Measurements from ENCODE around the gene ZNF500.
A peak's percentile ranks its signal among the peaks of the same experiment; 100 is the strongest.

ZNF500 gene

DNA sequence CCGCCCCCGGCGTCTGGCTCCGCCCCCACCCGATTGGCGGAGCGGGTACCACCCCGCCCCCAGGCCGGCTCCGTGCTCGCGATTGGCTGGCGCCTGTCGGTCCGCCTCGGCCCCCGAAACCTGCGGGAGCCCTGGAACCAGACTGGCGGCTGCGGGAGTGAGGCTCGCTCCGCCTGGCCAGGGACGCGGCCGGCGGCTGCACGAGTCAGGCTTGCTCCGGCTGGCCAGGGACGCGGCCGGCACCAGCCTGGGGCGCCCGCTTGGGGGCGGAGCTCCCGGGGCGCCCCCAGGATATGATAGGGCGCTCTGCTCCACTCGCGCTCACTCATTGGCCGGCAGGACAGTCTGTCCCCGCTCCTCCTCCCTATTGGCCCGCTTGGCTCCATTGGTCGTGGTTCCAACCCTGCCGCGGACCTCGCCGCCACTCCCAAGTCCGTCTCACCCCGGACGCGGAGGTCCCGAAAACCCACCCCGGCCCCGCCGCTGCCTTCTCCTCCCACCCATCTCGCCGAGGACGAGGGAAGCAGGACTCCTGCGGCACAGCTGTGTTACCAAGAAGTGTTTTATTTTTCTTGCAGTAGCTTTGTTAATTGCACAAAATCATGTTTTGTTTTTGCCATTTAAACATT is 35.8 kb upstream of the ZNF500 start:
- Histone ChIP-seq H3K4me1 (ENCODE audit: control insufficient read depth in 1 of 2, insufficient read depth in 1 of 2, low read depth in 1 of 2, low read length in 1 of 2) (peaks cover 33 to 40% of the 10 kb centered on the region in 2 experiments), H3K36me3 (peaks cover 58% of the 10 kb centered on the region), H3K27ac (peak overlapping the region; percentile 91), H3K27me3 (no peaks in the 10 kb centered on the region), H3K4me3 (ENCODE audit: low read depth in 1 of 2, low read length in 1 of 2) (peak overlapping the region; percentile 79 to 100), H3K9me3 (no peaks in the 10 kb centered on the region)
- TF ChIP-seq, protein P1, sequence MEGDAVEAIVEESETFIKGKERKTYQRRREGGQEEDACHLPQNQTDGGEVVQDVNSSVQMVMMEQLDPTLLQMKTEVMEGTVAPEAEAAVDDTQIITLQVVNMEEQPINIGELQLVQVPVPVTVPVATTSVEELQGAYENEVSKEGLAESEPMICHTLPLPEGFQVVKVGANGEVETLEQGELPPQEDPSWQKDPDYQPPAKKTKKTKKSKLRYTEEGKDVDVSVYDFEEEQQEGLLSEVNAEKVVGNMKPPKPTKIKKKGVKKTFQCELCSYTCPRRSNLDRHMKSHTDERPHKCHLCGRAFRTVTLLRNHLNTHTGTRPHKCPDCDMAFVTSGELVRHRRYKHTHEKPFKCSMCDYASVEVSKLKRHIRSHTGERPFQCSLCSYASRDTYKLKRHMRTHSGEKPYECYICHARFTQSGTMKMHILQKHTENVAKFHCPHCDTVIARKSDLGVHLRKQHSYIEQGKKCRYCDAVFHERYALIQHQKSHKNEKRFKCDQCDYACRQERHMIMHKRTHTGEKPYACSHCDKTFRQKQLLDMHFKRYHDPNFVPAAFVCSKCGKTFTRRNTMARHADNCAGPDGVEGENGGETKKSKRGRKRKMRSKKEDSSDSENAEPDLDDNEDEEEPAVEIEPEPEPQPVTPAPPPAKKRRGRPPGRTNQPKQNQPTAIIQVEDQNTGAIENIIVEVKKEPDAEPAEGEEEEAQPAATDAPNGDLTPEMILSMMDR (IDR thresholded peaks at IDR 0.05): peak; percentile 52

DNA sequence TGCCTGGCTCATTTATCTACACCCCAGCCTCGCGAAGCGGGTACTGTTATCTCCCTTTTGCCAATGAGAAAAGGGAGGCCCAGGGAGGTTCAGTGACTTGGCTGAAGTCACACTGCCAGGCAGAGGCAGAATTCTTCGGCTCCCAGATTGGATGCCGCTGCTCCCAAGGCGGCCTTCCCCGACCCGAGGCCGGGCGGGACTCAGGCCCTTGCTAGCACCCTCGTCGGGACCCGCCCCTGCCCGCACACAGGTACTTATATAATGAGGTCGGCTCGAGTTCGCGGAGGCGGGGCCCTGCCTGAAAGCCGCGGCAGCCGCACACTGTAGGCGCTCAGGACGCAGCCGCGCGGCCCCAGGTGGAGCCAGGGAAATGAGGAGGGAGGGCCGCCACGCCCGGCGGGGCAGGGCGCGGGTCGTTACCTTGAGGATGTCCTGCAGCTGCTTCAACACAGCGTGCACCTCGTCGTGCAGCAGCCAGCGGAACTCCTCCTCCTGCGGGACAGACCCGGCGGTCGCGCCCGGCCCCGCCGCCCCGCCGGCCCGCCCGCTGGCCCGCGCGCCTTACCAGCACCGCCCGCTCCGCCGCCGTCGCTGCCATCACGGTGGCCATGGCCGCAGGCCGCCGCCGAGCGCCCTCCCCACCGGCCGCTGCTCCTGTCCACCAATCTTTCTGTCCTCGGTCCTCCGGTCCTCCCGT is 35.1 kb upstream of the ZNF500 start, which contains the start of gene ROGDI:
Gene ROGDI (minus strand): TSS at position 672 of the 697 bp plus-strand sequence. CDS start 62 bp downstream, at position 610.
- H3K4me1 ChIP-seq (ENCODE audit: control insufficient read depth in 1 of 2, insufficient read depth in 1 of 2, low read depth in 1 of 2, low read length in 1 of 2): peaks cover 33 to 40% of the 10 kb centered on the region in 2 experiments
- peak within 1 kb of the TSS; percentile 79 to 100 for H3K4me3 ChIP-seq (ENCODE audit: low read depth in 1 of 2, low read length in 1 of 2)
- TF ChIP-seq, protein P1 (IDR thresholded peaks at IDR 0.05): no peak
- peaks cover 58% of the 10 kb centered on the region for H3K36me3 ChIP-seq
- no peaks in the 10 kb centered on the region for H3K9me3 ChIP-seq
- H3K27me3 ChIP-seq: no peaks in the 10 kb centered on the region
- peak within 1 kb of the TSS; percentile 91 for H3K27ac ChIP-seq

DNA sequence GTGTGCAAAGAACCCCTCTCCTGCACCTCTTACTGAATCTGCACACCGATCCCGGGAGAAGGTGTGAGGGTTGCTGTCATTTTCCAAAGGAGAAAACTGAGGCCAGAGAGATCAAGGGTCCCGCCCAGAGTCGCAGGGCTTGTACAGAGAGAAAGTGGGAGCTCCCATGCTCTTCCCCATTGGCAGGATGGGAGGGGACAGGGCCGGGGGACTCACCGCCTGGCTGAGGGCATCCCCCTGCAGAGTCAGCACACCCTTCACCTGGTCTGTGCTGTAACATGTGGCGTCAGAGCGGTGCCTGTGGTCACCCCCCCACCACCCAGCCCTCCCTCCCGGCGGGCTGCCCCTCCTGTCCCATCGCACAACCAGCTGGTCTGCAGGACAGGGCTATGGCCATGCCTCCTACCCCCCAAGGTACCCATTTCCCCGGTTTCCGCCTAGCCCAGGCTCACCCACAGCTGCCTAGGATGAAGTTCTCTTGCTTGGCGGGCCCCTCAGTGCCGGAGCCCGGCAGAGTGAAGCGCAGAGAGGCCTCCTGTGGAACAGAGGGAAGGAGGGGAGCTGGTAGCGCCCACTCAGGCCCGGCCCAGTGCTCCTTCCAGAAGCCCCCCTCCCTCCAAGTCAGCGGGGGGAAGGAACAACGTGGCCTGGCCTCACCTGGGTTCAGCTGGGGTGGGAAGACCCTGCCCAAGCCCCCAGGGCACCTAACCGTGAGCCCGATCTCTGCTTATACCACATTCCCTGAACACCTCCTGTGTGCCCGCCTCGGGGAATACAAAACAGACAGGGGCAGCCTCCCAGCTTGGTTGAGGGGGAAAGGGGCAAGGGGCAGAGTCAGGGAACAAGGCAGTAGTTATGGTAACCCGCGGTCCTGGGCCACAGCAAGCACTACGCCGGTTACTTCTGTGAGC is 34.3 kb upstream of the ZNF500 start:
- Histone ChIP-seq H3K4me1 (ENCODE audit: control insufficient read depth in 1 of 2, insufficient read depth in 1 of 2, low read depth in 1 of 2, low read length in 1 of 2) (peaks cover 33 to 40% of the 10 kb centered on the region in 2 experiments), H3K27me3 (no peaks in the 10 kb centered on the region), H3K9me3 (no peaks in the 10 kb centered on the region), H3K36me3 (peaks cover 62% of the 10 kb centered on the region), H3K27ac (peak overlapping the region; percentile 91), H3K4me3 (ENCODE audit: low read depth in 1 of 2, low read length in 1 of 2) (peak overlapping the region; percentile 79 to 100)
- TF ChIP-seq, protein P1 (IDR thresholded peaks at IDR 0.05): no peak

DNA sequence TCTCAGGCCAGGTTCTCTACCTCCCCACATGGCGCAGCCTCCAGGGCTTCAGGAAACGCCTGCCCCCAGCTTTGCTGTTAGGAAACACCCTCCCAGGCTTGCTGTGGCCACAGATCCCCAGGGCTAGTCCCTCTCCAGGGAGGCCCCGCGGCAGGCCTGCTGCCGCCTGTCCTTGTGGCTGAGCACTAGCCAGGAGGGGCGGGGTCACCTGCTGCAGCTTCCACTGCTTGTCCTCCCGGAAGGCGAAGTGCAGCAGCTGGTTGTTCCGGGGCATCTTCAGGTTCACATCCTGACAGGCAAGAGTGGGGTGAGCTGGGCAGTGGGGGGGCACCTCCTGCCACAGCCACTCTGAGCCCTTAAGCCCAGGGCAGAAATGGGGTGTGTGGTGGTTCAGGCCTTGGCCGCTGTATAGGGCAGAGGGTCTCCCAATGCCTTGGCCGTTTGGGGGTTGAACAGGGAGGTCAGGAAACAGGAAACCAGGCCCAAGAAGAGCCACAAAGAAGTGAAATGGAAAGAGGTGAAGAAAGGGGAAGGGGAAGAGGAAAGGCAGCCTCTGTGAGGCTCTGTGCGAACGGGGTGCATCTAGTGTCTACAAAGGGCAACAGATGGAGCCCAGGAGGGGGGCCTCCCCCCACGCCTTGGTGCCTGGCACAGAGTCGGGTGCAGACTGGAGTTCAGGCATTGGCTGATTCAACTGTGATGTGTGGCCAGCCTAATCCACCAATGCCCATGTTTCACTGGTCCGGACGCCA is 33.5 kb upstream of the ZNF500 start:
- TF ChIP-seq, protein P1 (IDR thresholded peaks at IDR 0.05): no peak
- H3K27ac ChIP-seq: peak overlapping the region; percentile 91
- H3K27me3 ChIP-seq: no peaks in the 10 kb centered on the region
- peak overlapping the region; percentile 79 to 100 for H3K4me3 ChIP-seq (ENCODE audit: low read depth in 1 of 2, low read length in 1 of 2)
- H3K4me1 ChIP-seq (ENCODE audit: control insufficient read depth in 1 of 2, insufficient read depth in 1 of 2, low read depth in 1 of 2, low read length in 1 of 2): peaks cover 33 to 40% of the 10 kb centered on the region in 2 experiments
- H3K36me3 ChIP-seq: peaks cover 62% of the 10 kb centered on the region
- H3K9me3 ChIP-seq: no peaks in the 10 kb centered on the region

All from neutrophil (primary cell).